Measurements from ENCODE around the gene ZFR.
"Not testable (repeated sequence)": the region's sequence is repeated elsewhere in the genome, so short reads cannot be mapped to it uniquely, and the experiment has no call there.

ZFR gene

GRCh38 chr5:32452316-32452715, 7.8 kb upstream of the ZFR start:
- DNase-seq (ENCODE audit: low read depth in 2 of 2), result not testable (repeated sequence)

DNA sequence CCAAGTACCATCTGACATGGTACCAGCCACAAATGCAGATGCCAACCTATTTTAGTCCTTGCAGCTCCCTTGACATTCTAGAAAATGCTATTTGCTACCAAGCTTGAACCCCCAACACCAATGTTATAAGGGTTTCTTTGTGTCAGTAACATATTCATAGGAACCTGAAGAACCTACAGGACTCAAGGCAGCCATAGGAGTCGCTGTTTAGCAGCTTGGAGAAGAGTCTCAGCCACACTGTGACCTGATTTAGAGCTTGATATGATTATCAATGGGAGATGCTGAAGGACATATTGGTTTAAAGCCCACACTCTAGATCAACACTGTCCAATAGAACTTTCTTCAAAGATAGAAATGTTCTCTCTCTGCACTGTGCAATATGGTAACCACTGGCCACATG, 6.4 kb upstream of the ZFR start:
- DNase-seq (ENCODE audit: low read depth in 2 of 2), result no peak

- no peak for DNase-seq (ENCODE audit: low read depth in 2 of 2)
Observed at GRCh38 chr5:32449262-32449661, 4.7 kb upstream of the ZFR start.

DNA sequence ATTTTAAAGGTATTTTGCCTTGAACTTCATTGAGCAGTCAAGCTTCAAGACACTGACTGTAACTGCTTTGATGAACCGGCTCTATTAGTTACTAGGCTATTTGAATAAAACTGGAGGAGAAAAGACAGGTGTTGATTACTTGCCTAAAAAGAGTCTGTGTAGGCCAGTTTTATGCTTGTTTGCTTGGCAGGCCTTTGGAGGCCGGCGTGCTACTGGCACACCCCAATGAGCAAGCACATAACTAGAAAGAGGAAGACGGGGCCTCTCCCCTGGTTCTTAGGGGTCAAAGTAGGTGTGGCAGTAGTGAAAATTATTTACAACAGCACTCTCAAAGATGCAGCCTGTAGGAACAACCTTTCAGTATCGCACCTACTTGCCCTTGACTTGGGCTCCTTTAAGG, 2.1 kb upstream of the ZFR start:
- no peak for DNase-seq (ENCODE audit: low read depth in 2 of 2)

DNA sequence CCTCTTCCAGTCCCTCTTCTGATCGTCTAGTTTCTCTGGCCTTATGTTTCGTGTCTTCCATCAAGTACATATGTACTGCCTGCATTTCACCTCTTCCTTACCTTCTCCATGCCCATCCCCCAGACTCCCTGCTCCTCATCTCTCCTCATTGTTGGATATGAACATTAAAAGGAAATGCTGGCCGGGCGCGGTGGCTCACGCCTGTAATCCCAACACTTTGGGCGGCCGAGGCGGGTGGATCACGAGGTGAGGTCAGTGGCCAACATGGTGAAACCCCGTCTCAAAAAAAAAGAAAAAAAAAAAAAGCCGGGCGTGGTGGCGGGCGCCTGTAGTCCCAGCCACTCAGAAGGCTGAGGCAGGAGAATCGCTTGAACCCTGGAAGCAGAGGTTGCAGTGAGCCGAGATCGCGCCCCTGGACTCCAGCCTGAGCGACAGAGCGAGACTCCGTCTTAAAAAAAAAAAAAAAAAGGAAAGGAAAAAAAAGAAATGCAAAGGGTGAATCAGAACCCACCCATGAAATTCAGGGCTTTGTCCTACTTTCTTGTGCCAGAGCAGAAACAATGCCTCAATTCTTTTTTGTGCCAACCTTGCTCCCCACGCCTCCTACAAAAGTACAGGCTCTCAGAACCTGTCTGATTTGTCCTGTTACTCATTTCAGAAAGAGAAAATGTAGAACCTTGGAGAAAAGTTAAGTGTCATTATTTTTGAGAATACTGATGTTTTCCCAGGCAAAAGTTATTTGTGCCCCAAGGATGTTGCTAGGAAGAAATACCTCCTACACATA, 1.5 kb upstream of the ZFR start:
- no peak for DNase-seq (ENCODE audit: low read depth in 2 of 2)

DNA sequence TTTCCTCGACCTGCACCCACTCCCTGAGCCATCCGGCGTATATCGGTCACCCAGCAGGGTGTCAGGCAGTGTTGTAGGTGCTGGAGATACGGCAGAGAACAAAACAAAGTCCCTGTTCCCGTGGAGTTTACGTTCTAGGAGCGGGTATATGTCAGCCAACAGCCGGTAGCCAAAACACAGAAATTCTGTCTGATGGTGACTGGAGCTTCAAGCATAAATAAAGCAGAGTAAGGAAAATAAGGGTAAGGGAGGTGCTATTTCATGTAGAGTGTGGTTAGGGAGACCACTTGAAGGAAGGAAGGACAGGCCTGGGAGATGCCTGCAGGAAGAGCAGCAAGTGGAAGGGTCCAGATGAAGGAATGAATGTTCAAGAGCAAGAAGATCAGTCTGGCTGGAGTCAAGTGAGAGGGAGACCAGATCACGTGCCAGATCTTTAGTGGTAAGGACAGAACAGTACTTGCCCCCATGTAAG, 783 bp upstream of the ZFR start:
- no peak for DNase-seq (ENCODE audit: low read depth in 2 of 2)

DNA sequence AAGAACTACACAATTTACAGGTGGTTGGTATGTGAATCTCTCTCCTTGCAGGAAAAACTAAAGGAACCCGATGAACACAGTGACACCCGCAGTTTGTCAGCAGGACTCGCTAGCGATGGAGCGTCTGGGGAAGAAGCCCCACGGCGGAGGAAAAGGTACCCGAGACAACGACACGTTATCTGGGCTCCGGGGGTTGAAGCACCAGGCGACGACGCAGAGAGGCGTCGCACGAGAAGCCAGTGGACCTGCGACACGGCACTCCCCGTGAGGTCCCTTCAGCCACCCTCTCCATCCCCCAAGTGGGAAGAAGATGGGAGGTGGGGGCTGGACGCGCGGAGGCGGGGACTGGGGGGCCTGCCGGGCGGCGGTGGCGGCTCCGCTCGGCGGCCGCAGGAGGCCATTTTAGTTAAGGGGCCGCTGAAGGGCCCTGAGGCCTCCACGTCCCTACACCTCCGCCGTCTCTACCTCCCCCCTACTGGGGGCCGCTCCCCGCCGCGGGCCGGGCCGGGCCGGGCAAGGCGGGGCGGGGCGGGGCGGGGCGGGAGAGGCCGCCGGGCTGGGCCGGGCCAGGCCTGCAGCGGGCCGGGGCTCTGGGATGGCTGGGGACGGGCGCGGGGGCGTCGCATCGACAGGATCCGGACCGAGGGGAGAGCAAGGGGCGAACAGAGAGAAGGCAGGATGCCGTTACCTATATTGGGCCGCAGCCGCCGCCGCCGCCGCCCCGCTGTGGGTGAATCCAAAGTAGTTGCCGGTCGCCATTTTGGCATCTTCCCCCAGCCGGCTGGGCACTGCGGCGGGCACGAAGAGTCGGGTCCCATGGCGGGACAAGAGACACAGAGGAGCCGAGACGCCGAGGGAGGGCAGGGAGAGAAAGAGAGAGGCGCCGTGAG, 754 bp downstream of the ZFR start:
- peak; percentile 10 to 12 for DNase-seq (ENCODE audit: low read depth in 2 of 2)

- no peak for DNase-seq (ENCODE audit: low read depth in 2 of 2)
Observed at GRCh38 chr5:32443145-32443540, 1.4 kb downstream of the ZFR start.

- DNase-seq (ENCODE audit: low read depth in 2 of 2), result no peak
Observed at GRCh38 chr5:32439086-32439642, 5.4 kb downstream of the ZFR start.

- DNase-seq (ENCODE audit: low read depth in 2 of 2), result no peak
Observed at GRCh38 chr5:32436553-32437242, 7.8 kb downstream of the ZFR start.

- DNase-seq (ENCODE audit: low read depth in 2 of 2), result no peak
Observed at GRCh38 chr5:32435383-32435782, 9.2 kb downstream of the ZFR start.

DNA sequence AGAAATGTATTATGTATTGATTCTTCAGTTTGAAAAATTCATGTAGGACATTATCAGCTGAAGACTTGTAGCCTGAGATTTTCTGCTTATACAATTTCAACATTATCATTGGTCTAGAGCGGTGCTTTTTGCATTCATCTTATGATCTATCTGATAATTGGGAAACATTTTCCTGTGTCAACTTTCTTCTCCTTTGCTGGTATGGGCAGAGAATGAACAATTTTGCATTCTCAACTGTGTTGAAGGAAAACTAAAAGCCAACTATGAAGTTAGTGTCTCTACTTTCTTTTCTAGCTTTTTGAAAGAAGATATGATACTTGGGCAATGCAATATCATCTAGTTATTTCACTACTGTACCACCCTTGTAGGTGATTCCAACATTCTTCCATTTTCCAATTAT, 10.3 kb downstream of the ZFR start:
- DNase-seq (ENCODE audit: low read depth in 2 of 2), result no peak

- DNase-seq (ENCODE audit: low read depth in 2 of 2), result no peak
Observed at GRCh38 chr5:32432633-32433032, 11.9 kb downstream of the ZFR start.

DNA sequence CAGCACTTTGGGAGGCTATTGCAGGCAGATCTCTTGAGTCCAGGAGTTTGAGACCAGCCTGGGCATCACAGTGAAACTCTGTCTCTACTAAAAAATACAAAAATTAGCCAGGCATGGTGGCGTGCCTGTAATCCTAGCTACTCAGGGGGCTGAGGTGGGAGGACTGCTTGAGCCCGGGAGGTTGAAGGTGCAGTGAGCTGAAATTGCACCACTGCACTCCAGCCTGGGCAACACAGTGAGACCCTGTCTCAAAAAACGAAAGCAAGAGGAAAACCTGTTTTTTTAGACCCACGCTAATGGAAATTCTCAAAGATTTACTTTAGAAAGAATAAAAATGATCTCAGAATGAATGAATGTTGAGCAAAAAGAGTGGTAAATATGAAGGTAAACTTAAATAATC, 13.7 kb downstream of the ZFR start:
- not testable (repeated sequence) for DNase-seq (ENCODE audit: low read depth in 2 of 2)

GRCh38 chr5:32428426-32428825, 16.1 kb downstream of the ZFR start:
- no peak for DNase-seq (ENCODE audit: low read depth in 2 of 2)

DNA sequence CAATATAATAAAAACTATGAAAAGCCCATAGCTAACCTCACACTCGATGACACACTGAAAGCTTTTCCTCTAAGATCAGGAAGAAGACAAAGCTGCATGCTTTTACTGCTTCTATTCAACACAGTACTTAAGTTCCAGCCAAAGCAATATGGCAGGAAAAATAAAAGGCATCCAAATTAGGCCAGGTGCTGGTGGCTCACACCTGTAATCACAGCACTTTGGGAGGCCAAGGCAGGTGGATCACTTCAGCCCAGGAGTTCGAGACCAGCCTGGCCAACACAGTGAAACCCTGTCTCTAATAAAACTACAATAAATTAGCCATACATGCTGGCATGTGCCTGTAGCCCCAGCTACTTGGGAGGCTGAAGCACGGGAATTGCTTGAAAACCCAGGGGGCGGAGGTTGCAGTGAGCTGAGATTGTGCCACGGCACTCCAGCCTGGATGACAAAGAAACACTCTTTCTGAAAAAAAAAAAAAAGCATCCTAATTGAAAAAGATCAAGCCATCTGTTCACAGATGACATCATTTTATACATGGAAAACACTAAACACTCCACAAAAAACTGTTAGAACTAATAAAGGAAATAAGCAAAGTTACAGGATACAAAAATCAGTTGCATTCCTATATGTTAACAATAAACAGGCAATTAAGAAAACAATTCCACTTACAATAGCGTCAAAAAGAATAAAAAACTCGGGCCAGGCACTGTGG, 17.9 kb downstream of the ZFR start:
- no peak for DNase-seq (ENCODE audit: low read depth in 2 of 2)

DNA sequence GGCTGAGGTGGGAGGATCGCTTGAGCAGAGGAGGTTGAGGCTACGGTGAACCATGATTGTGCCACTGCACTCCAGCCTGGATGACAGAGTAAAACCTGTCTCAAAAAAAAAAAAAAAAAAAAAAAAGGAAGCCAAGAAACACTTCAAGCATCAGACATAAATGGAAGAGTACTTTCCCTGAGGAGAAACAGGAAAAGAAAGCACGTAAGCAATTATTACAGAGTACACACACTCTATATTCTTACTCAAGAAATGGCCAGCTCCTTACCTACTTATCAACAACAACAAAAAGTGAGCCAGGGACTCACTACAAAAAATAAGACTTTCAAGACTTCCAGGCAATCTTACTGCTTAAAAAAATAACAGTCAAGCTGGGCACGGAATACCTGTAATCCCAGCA, 21.8 kb downstream of the ZFR start:
- DNase-seq (ENCODE audit: low read depth in 2 of 2), result no peak

DNA sequence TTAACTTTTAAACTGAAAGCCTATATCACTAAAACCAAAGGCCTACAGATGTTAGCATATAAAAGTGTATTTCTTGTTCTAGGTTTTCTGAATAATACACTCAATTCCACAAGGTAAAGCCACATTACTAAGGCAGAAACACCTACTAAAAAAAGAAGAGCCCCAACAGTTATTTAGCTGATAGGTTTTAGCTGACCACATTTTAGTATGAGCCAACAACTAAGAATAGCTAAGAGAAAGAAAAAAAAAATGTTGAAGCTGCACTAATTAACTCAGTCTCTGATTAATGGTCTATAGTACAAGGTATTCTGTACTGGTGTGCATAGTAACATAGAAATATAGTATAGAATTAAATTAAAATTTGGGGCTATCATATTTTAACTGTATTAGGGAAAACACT, 23.5 kb downstream of the ZFR start:
- no peak for DNase-seq (ENCODE audit: low read depth in 2 of 2)

DNA sequence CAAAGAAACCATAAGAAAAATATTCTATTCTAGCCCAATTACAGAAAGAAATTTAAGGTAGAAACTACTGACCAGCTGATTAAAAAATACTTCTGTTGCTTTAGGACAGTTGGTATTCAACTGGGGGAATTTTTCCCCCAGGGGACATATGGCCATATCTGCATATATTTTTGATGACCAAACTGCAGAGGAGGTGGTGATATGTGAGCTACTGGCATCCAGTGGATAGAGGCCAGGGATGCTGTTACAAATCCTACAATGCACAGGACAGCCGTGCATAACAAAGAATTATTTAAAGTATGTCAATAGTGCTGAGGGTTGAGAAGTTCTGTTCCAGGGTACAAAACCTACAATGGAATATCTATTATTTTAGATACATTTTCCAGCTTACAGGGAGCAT, 24.0 kb downstream of the ZFR start:
- DNase-seq (ENCODE audit: low read depth in 2 of 2), result no peak

- no peak for DNase-seq (ENCODE audit: low read depth in 2 of 2)
Observed at GRCh38 chr5:32419791-32420190, 24.7 kb downstream of the ZFR start.

DNA sequence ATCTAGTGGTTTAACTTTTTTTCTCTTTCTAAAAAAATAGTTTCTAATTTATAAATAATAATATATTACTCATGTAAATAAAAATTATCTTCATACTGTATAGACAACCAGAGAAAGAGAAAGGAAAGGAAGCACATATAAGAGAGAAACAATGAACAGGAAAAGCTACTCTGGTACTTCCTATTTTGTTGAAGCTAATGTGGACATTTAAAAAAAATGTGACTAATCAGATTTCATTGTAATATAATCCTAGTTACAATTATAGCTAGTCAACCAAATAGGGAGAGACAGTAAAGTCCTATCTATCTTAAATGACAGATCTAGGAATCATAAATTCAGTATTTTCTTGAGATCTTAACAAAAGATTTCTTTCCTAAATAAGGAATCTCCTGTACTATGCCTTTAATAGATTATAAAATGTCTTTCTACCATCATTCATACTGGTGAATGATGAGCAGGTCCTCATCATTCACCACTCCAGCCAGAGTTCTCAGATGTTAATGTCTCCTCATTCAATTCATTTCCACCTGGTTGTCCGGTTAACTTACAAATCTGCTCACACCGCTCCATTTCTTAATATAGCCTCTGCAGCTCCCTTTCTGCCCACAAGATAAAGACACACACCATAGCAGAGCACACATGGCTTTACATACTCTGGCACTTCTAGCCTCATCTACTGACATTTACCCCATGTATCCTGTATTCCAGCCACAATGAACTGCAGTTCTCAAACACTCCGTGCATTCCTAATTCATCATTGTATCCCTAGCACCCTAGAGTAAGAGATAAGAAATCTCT, 30.9 kb downstream of the ZFR start:
- DNase-seq (ENCODE audit: low read depth in 2 of 2), result no peak

All from activated CD8-positive, alpha-beta memory T cell treated with anti-CD3 and anti-CD28 coated beads for 4 hours (primary cell).